GM12801 (cell line): ENCODE measurements around the gene KCNA10.

Experiments
- CTCF ChIP-seq: IDR thresholded peaks from one replicate; pipeline ENCODE4 v1.5.1; 2011; ENCODE audit warnings: control low read depth; ENCODE audit not compliant: insufficient read length; ENCODE audit errors: extremely low read depth

Gene KCNA10

GRCh38 chr1:110482662-110483307, 36.2 kb downstream of the KCNA10 start:
- TF ChIP-seq CTCF, result no peak

GRCh38 chr1:110481968-110482623, 36.9 kb downstream of the KCNA10 start:
- no peak for TF ChIP-seq CTCF

- no peak for TF ChIP-seq CTCF
These were observed 38.4 kb downstream of the KCNA10 start for GRCh38 chr1:110480356-110481096.

- TF ChIP-seq CTCF, result no peak
These were observed 40.1 kb downstream of the KCNA10 start for GRCh38 chr1:110478886-110479285.

- no peak for TF ChIP-seq CTCF
These were observed 40.9 kb downstream of the KCNA10 start for GRCh38 chr1:110477967-110478640.

- TF ChIP-seq CTCF, result no peak
These were observed 41.5 kb downstream of the KCNA10 start for GRCh38 chr1:110477445-110477957.

GRCh38 chr1:110477041-110477440, 41.9 kb downstream of the KCNA10 start:
- no peak for TF ChIP-seq CTCF
